Common myeloid progenitor, CD34-positive (primary cell): ENCODE data around the gene CLCN2. TPM values are rescaled to one million over a fixed set of nuclear protein-coding genes. Genes with fewer than 3 reads are reported as not detected.

ENCODE experiments used
- CTCF ChIA-PET: fragments of 350-600 bp; sonication (Branson Sonifier 250); formaldehyde crosslinking; loops from one replicate; lab custom pipeline; 2021; ENCODE audit warnings: antibody characterized with exemption; lab: Charles Lee
- POLR2A ChIA-PET: fragments of 350-600 bp; sonication (Branson Sonifier 250); formaldehyde crosslinking; loops from one replicate; lab custom pipeline; 2021; ENCODE audit warnings: antibody characterized with exemption; lab: Charles Lee
- DNase-seq, 3 donors: peaks; one replicate each; pipeline versions ENCODE4 v3.0.0 to v3.0.0-alpha.2; 2013
- H3K27ac ChIP-seq, 2 experiments: 1 replicate in 1 of 2; 2 replicates in 1 of 2; pipeline ENCODE4 v1.7.0; 2013; ENCODE audit warnings: inconsistent platforms in 2 of 2, low read length in 2 of 2, mild to moderate bottlenecking in 2 of 2, low read depth in 1 of 2, moderate library complexity in 1 of 2; ENCODE audit not compliant: severe bottlenecking in 2 of 2, insufficient read depth in 1 of 2, poor library complexity in 1 of 2
- H3K27me3 ChIP-seq, 5 experiments: replicated peaks in 2 of 5; 1 replicate in 3 of 5; 2 replicates in 2 of 5; pipeline versions ENCODE4 v1.6.1 to v1.7.0; 2013; ENCODE audit warnings: low read length in 4 of 5, mild to moderate bottlenecking in 2 of 5, moderate library complexity in 2 of 5, inconsistent platforms in 1 of 5; ENCODE audit not compliant: insufficient read depth in 5 of 5, control insufficient read depth in 4 of 5
- H3K36me3 ChIP-seq, 4 experiments: 1 replicate in 2 of 4; 2 replicates in 2 of 4; pipeline versions ENCODE4 v1.6.1 to v1.7.0; 2013; ENCODE audit warnings: low read length in 3 of 4, control low read depth in 1 of 4, mild to moderate bottlenecking in 1 of 4; ENCODE audit not compliant: control insufficient read depth in 4 of 4, insufficient read depth in 4 of 4
- H3K4me1 ChIP-seq, 4 experiments: 1 replicate in 3 of 4; 2 replicates in 1 of 4; pipeline versions ENCODE4 v1.6.1 to v1.7.1; 2013; ENCODE audit warnings: low read length in 3 of 4, mild to moderate bottlenecking in 3 of 4, control low read depth in 1 of 4, inconsistent platforms in 1 of 4, moderate library complexity in 1 of 4; ENCODE audit not compliant: control insufficient read depth in 4 of 4, insufficient read depth in 4 of 4; ENCODE audit errors: control extremely low read depth in 1 of 4
- H3K4me3 ChIP-seq, 7 experiments: 1 replicate in 4 of 7; 2 replicates in 3 of 7; pipeline versions ENCODE4 v1.5.1 to v1.7.0; 2013; ENCODE audit warnings: mild to moderate bottlenecking in 7 of 7, low read length in 6 of 7, moderate library complexity in 6 of 7, inconsistent platforms in 2 of 7, low read depth in 2 of 7, control low read depth in 1 of 7; ENCODE audit not compliant: insufficient read depth in 4 of 7, control insufficient read depth in 1 of 7; ENCODE audit errors: extremely low read depth in 1 of 7
- H3K9me3 ChIP-seq, 5 experiments: 1 replicate in 4 of 5; 2 replicates in 1 of 5; pipeline versions ENCODE4 v1.6.1 to v1.7.1; 2013; ENCODE audit warnings: low read length in 4 of 5, mild to moderate bottlenecking in 2 of 5, inconsistent platforms in 1 of 5, low read depth in 1 of 5, moderate library complexity in 1 of 5; ENCODE audit not compliant: control insufficient read depth in 4 of 5, insufficient read depth in 2 of 5; ENCODE audit errors: control extremely low read depth in 1 of 5
- WGBS: methylation state at CpG from one replicate; pipeline ENCODE4 v1.1.5; 2013; ENCODE audit not compliant: insufficient coverage; 5-methylcytosine and 5-hydroxymethylcytosine counted together
- polyA plus RNA-seq: library from polyadenylated mRNA; unstranded; fragments of 120-200 nt; gene quantifications from one replicate; pipeline ENCODE4 v1.2.1, GENCODE V29; 2013

Gene CLCN2
- 2.9 TPM for polyA plus RNA-seq

DNA sequence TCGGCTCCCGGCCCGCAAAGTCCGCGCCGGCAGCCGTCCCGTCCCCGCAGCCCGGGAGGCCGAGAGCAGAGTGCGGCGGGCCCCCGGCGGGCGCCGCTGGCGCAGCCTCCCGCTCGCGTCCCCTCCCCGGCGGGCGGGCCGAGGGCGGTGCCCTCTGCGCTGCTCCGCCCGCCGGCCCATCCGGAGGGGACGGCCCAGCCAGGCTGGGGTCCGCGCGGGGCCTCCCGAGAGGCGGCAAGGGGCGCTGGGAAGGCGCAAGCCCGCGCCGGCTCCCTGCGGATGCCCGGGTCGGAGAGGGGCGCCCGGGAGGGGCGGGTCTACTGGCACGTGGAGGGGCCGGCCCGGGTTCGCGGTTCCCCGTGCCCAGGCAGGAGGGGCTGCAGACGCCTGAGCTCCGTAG lies at the start of gene CLCN2, which contains the start of gene POLR2H:
Gene CLCN2, minus strand, starts transcription at position 74 of the 400 bp plus-strand sequence. CDS start 126 bp downstream, outside the sequence.
Gene POLR2H, plus strand, starts transcription at position 179 of the 400 bp plus-strand sequence. CDS start 1,783 bp downstream, outside the sequence.
- Histone ChIP-seq H3K9me3 (no peaks in the 10 kb centered on the region), H3K27me3 (peaks cover 0 to 3% (median 0%) of the 10 kb centered on the region in 5 experiments), H3K36me3 (peaks cover 2 to 14% (median 8%) of the 10 kb centered on the region in 4 experiments), H3K27ac (peak within 1 kb of the TSS in 1 of 2 experiments; percentile 77), H3K4me1 (peaks cover 0 to 33% (median 31%) of the 10 kb centered on the region in 4 experiments), H3K4me3 (peak within 1 kb of the TSS; percentile 54 to 92 (median 74))
- WGBS, result 0% methylated on average over 42 of the region's 56 CpGs
- DNase-seq, result no peak
- ChIA-PET CTCF (interaction anchor here (0.6 to 3.3 kb wide), 5 partner anchors 8 to 180 kb away, joined by 3 to 13 read pairs (median 9); no protein-coding TSS in a partner anchor), POLR2A (interaction anchor here (0.7 kb wide), 1 partner anchor 349 kb away, joined by 3 read pairs; no protein-coding TSS in a partner anchor)

DNA sequence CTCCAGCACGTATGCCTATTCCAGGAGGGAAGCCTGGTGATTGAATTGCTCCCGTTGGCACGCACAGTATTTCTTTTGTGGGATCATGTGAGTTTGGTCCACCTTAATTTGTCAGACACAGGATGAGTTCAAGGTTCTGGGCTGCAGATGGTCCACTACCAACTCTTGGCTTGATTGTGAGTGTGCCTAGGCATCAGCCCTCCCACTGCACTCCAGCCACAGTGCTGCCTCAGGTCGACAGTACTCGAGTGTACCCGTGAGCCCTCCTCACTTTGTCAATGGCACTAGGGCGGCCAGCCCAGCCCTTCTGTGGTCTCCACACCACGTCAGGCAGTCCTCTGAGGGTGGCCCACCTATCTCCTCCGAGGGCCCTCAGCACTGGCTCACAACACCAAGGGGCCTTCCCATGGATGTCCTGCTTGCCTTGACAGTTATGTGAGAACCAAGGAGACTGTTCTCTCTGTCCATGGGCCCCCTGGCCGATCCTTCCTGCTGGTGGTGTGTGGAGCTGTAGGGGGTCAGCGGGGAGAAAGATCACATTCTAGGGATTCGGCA lies 48.6 kb upstream of the CLCN2 start:
- ChIA-PET POLR2A (no interaction called here), CTCF (interaction anchor here (1.1 to 1.5 kb wide), 3 partner anchors 109 to 133 kb away, joined by 4 to 5 read pairs (median 5); no protein-coding TSS in a partner anchor)
- no peak for DNase-seq
- WGBS, result 83% methylated on average over 10 of the region's 12 CpGs
- Histone ChIP-seq H3K27ac (no peak overlapping the region), H3K36me3 (no peaks in the 10 kb centered on the region), H3K4me3 (no peak overlapping the region), H3K4me1 (peaks cover 0 to 9% (median 5%) of the 10 kb centered on the region in 4 experiments), H3K9me3 (peaks cover 0 to 2% (median 0%) of the 10 kb centered on the region in 5 experiments), H3K27me3 (no peaks in the 10 kb centered on the region)

DNA sequence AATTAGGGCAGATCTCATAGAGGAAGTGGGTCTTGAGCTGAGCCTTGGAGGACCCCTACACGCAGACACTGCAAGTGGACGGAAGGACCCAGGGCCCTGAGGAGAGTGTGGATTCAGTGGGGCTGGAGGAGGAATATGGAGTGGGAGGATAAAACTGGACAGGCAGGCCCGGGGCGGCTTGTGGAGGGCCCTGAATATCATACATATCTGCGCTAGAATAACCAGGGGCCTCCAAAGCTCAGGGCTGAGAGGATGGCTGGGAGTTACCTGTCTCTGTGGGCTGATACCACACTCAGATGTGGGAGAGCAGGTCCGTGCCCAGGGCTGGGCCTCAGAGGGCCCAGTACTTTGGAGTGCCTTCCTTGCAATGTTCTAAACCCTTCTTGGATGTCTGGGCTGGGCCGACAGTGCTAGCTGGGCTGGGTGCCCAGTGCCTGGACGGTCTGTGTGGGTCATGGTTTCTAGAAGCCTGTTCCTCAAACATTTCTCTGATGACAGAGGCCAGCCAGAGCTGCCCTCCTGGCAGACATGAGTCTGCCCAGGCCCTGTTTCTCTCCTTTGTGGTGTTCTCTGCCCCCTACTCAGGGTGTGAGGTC lies 48.0 kb upstream of the CLCN2 start:
- ChIA-PET POLR2A (no interaction called here), CTCF (interaction anchor here (1.1 to 1.5 kb wide), 3 partner anchors 110 to 134 kb away, joined by 4 to 5 read pairs (median 5); no protein-coding TSS in a partner anchor)
- H3K9me3 ChIP-seq, result peaks cover 0 to 2% (median 0%) of the 10 kb centered on the region in 5 experiments
- H3K27ac ChIP-seq, result no peak overlapping the region
- H3K4me1 ChIP-seq, result peaks cover 0 to 11% (median 6%) of the 10 kb centered on the region in 4 experiments
- H3K27me3 ChIP-seq, result no peaks in the 10 kb centered on the region
- no peak for DNase-seq
- no peak overlapping the region for H3K4me3 ChIP-seq
- 96% methylated on average over 8 of the region's 8 CpGs for WGBS
- no peaks in the 10 kb centered on the region for H3K36me3 ChIP-seq

DNA sequence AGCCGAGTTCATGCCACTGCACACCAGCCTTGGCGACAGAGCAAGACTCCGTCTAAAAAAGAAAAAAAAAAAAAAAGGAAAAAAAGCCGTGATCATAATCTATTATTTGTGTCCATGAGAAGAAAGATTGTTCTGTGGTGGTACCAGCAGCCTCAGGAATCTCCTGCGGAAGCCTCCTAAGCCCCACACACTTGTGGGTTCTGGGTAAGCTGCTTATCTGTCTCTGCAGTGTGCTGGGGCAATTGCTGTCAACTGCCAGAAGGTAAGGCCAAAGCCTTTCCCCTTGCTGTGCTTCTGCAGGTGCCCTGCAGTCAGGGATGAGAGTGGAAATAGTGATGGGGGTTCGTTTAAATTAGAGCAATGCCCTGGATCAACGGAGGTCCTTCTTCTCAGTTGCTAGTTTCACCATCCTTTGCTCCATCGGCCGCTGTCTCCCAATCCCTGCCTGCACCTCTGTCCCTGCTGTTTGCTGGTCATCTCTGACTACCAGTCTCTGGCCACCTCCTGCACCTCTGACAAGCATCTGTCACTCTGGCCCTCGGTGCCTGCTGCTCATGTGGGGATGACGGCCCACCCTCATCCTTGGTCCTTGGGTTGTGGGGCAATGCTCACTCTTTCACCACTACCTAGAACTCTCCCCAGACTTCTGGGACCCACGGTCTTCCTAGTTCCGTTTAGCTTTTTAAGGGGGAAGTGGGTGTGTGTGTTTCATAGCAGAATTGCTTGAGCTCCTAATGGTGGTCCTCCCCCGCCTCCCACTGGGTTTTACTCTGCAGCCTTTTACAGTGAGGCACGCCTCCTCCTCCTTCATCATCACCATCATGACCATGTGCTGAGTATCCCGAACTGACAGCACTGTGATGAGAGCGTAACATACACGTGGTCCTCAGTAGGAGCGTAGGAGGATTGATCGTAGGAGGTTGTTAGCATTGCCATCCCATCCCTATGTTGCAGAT lies 43.9 kb upstream of the CLCN2 start:
- POLR2A ChIA-PET, result interaction anchor here (1.0 kb wide), 1 partner anchor 108 kb away, joined by 3 read pairs; no protein-coding TSS in a partner anchor
- CTCF ChIA-PET, result interaction anchor here (0.7 to 2.4 kb wide), 4 partner anchors 26 to 140 kb away, joined by 3 to 7 read pairs (median 3); no protein-coding TSS in a partner anchor
- 68% methylated on average over 9 of the region's 20 CpGs for WGBS
- peaks cover 0 to 12% (median 6%) of the 10 kb centered on the region in 4 experiments for H3K4me1 ChIP-seq
- H3K27ac ChIP-seq, result no peak overlapping the region
- no peak overlapping the region for H3K4me3 ChIP-seq
- peaks cover 0 to 11% (median 3%) of the 10 kb centered on the region in 5 experiments for H3K27me3 ChIP-seq
- no peaks in the 10 kb centered on the region for H3K9me3 ChIP-seq
- H3K36me3 ChIP-seq, result no peaks in the 10 kb centered on the region
- DNase-seq, result peak; percentile 60 to 94 (median 87)

DNA sequence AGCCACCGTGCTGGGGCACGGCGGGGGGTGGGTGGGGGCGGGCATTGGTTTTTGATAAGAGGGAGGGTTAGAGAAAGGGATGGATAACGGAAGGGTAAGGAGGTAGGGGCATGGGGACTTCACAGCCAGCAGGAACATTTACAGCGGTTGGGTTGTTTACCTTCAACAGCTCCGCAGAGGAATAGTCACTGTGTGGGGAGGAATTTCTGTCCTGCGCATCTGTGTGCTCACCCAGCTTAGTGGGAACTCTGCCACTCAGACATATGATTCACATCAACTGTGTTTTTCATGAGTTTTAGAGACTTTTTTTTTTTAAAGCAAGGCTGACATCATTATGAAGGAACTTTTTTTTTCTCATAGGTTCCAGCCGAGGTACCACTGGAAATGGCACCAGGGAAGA lies 38.0 kb upstream of the CLCN2 start:
- DNase-seq, result no peak
- Histone ChIP-seq H3K27ac (no peak overlapping the region), H3K4me3 (no peak overlapping the region), H3K9me3 (no peaks in the 10 kb centered on the region), H3K4me1 (peaks cover 0 to under 1% (median 0%) of the 10 kb centered on the region in 4 experiments), H3K36me3 (no peaks in the 10 kb centered on the region), H3K27me3 (peaks cover 0 to 11% (median 5%) of the 10 kb centered on the region in 5 experiments)
- ChIA-PET POLR2A (no interaction called here), CTCF (interaction anchor here (0.7 kb wide), 1 partner anchor 115 kb away, joined by 4 read pairs; no protein-coding TSS in a partner anchor)
- WGBS, result 63% methylated on average over 5 of the region's 9 CpGs

DNA sequence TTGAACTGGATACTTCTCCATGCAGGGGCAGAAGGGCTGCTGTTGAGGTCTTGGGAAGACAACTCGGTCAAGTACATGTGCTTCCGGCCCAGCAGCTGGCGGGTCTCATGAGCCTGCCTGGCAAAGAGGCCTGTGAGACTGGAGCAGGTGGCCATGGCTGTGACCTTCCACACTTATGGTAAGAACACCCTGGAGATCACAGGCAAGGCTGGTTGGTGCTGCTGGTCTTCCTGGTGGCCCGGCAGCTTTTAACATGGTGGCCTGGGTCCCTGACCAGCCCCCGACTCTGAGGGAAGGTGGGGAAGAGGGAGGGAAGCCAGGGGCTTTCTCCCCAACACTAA lies 33.9 kb upstream of the CLCN2 start:
- POLR2A ChIA-PET, result no interaction called here

More for the DNA sequence above, 33.9 kb upstream of the CLCN2 start:
- Histone ChIP-seq H3K27ac (no peak overlapping the region), H3K36me3 (no peaks in the 10 kb centered on the region), H3K27me3 (peaks cover 0 to 8% (median 1%) of the 10 kb centered on the region in 5 experiments), H3K4me1 (no peaks in the 10 kb centered on the region), H3K9me3 (no peaks in the 10 kb centered on the region), H3K4me3 (no peak overlapping the region)
- CTCF ChIA-PET, result interaction anchor here (1.5 to 1.6 kb wide), 2 partner anchors 11 to 24 kb away, joined by 3 to 6 read pairs; no protein-coding TSS in a partner anchor
- DNase-seq, result no peak
- WGBS, result 97% methylated on average over 3 of the region's 5 CpGs
